A549 (cell line): ENCODE data around the gene TRIOBP.

Experiments
- KDM5A ChIP-seq: fragments of 200-600 bp; sonication (generic); IDR thresholded peaks from 2 replicates; pipeline ENCODE4 v1.6.1; 2016; ENCODE audit warnings: antibody characterized with exemption, mild to moderate bottlenecking
- ZSCAN20 ChIP-seq: fragments of 250-450 bp; sonication (Bioruptor Pico); IDR thresholded peaks from 2 replicates; pipeline ENCODE4 v1.8.0; 2022; ENCODE audit warnings: mild to moderate bottlenecking, moderate library complexity
- TF ChIP-seq, protein P1 (sequence below): fragments of 200-600 bp; sonication (generic); IDR thresholded peaks from 2 replicates; pipeline ENCODE4 v1.6.1; 2016; ENCODE audit warnings: antibody characterized with exemption, mild to moderate bottlenecking, moderate library complexity
- TF ChIP-seq, protein P2 (sequence below): fragments of >200 bp; sonication (Bioruptor Twin); formaldehyde crosslinking; IDR thresholded peaks from 3 replicates; pipeline ENCODE4 v1.5.1; 2016

DNA sequence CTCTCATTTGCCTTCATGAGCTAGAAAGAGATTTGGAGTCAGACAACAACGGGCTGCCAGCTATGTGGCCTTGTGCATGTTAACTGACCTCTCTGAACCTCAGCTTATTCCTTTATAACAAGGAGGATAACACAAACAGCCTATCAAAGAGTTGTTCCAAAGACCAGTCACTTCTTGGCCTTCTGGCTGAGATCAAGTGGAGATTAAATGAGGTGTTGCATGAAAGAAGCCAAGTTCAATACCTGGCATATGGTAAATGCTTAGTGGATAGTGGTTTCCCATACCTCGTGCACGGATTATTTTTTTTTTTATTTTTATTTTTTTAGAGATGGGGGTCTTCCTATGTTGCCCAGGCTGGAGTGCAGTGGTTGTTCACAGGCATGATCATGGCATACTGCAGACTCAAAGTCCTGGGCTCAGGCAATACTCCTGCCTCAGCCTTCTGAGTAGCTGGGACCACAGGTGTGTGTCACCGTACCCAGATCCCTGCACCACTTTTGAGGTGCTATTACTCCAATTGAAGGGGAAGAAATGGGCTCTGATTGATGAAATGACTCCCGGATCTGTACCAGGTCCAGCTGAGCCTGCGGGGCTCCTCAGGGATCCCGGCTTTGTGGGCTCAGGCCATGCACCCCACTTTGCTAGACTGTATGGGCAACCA is 16.5 kb upstream of the TRIOBP start:
- TF ChIP-seq, protein P1, sequence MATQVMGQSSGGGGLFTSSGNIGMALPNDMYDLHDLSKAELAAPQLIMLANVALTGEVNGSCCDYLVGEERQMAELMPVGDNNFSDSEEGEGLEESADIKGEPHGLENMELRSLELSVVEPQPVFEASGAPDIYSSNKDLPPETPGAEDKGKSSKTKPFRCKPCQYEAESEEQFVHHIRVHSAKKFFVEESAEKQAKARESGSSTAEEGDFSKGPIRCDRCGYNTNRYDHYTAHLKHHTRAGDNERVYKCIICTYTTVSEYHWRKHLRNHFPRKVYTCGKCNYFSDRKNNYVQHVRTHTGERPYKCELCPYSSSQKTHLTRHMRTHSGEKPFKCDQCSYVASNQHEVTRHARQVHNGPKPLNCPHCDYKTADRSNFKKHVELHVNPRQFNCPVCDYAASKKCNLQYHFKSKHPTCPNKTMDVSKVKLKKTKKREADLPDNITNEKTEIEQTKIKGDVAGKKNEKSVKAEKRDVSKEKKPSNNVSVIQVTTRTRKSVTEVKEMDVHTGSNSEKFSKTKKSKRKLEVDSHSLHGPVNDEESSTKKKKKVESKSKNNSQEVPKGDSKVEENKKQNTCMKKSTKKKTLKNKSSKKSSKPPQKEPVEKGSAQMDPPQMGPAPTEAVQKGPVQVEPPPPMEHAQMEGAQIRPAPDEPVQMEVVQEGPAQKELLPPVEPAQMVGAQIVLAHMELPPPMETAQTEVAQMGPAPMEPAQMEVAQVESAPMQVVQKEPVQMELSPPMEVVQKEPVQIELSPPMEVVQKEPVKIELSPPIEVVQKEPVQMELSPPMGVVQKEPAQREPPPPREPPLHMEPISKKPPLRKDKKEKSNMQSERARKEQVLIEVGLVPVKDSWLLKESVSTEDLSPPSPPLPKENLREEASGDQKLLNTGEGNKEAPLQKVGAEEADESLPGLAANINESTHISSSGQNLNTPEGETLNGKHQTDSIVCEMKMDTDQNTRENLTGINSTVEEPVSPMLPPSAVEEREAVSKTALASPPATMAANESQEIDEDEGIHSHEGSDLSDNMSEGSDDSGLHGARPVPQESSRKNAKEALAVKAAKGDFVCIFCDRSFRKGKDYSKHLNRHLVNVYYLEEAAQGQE, result no peak
- TF ChIP-seq ZSCAN20, result no peak
- TF ChIP-seq, protein P2, sequence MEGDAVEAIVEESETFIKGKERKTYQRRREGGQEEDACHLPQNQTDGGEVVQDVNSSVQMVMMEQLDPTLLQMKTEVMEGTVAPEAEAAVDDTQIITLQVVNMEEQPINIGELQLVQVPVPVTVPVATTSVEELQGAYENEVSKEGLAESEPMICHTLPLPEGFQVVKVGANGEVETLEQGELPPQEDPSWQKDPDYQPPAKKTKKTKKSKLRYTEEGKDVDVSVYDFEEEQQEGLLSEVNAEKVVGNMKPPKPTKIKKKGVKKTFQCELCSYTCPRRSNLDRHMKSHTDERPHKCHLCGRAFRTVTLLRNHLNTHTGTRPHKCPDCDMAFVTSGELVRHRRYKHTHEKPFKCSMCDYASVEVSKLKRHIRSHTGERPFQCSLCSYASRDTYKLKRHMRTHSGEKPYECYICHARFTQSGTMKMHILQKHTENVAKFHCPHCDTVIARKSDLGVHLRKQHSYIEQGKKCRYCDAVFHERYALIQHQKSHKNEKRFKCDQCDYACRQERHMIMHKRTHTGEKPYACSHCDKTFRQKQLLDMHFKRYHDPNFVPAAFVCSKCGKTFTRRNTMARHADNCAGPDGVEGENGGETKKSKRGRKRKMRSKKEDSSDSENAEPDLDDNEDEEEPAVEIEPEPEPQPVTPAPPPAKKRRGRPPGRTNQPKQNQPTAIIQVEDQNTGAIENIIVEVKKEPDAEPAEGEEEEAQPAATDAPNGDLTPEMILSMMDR, result no peak
- TF ChIP-seq KDM5A, result no peak
